HEK293 (cell line): ENCODE data around the gene PLEKHM1.

Source experiments
- CTCF ChIA-PET: fragments of 350-600 bp; formaldehyde crosslinking; extraction: SDS; loops from one replicate; lab custom pipeline; 2021; ENCODE audit warnings: antibody characterized with exemption; lab: Yijun Ruan, JAX
- POLR2A ChIA-PET: fragments of 300-600 bp; formaldehyde crosslinking; extraction: SDS; loops from one replicate; lab custom pipeline; 2020; ENCODE audit warnings: antibody characterized with exemption, inconsistent platforms; lab: Yijun Ruan, JAX
- H3K27ac ChIP-seq: fragments of 200-500 bp; sonication (Bioruptor generic); 2 replicates; pipeline ENCODE4 v1.5.1; 2014; ENCODE audit warnings: low read depth, low read length, control low read depth, inconsistent platforms; ENCODE audit errors: extremely low read depth
- H3K36me3 ChIP-seq, 2 experiments: fragments of 200-500 bp in 1 of 2; sonication (Bioruptor generic) in 1 of 2; 1 replicate in 1 of 2; 2 replicates in 1 of 2; pipeline ENCODE4 v1.5.1; 2014 to 2017; ENCODE audit warnings: inconsistent platforms in 2 of 2, low read length in 2 of 2; ENCODE audit not compliant: control insufficient read depth in 2 of 2, insufficient read depth in 1 of 2
- H3K4me1 ChIP-seq: fragments of 200-500 bp; sonication (Bioruptor generic); 2 replicates; pipeline ENCODE4 v1.5.1; 2014; ENCODE audit warnings: mild to moderate bottlenecking, low read length, inconsistent platforms; ENCODE audit not compliant: control insufficient read depth, insufficient read depth
- H3K4me3 ChIP-seq: 2 replicates; pipeline ENCODE4 v1.5.1; 2011; ENCODE audit warnings: low read depth, mild to moderate bottlenecking, control low read depth, low read length, moderate library complexity
- H3K9me3 ChIP-seq: fragments of 200-500 bp; sonication (Bioruptor generic); 2 replicates; pipeline ENCODE4 v1.5.1; 2014; ENCODE audit warnings: low read depth, low read length, inconsistent platforms; ENCODE audit not compliant: control insufficient read depth, insufficient read depth
- GLI2 ChIP-seq: fragments of 450-650 bp; formaldehyde crosslinking; IDR thresholded peaks from 2 replicates; pipeline ENCODE4; 2017; ENCODE audit warnings: missing biosample characterization, missing genetic modification characterization, low read depth, borderline replicate concordance
- HOXA7 ChIP-seq: sonication (generic); formaldehyde crosslinking; IDR thresholded peaks from 2 replicates; pipeline ENCODE4 v1.8.1; 2022; ENCODE audit warnings: missing genetic modification reagents, borderline replicate concordance
- KLF17 ChIP-seq: fragments of 450-650 bp; formaldehyde crosslinking; IDR thresholded peaks from 2 replicates; pipeline ENCODE4 v1.5.1; 2016; ENCODE audit warnings: missing biosample characterization, missing genetic modification characterization
- TSHZ1 ChIP-seq: fragments of 450-650 bp; formaldehyde crosslinking; IDR thresholded peaks from 2 replicates; pipeline ENCODE4 v1.5.1; 2016; ENCODE audit warnings: missing biosample characterization, missing genetic modification characterization, borderline replicate concordance
- WT1 ChIP-seq: fragments of 450-650 bp; formaldehyde crosslinking; IDR thresholded peaks from 2 replicates; pipeline ENCODE4 v1.5.1; 2016; ENCODE audit warnings: missing biosample characterization, missing genetic modification characterization
- YY1 ChIP-seq: fragments of 450-650 bp; formaldehyde crosslinking; IDR thresholded peaks from 2 replicates; pipeline ENCODE4 v1.5.1; 2018; ENCODE audit warnings: missing biosample characterization, missing genetic modification characterization
- ZNF114 ChIP-seq: fragments of 450-650 bp; formaldehyde crosslinking; IDR thresholded peaks from 2 replicates; pipeline ENCODE4 v1.5.0; 2017; ENCODE audit warnings: missing biosample characterization, missing genetic modification characterization
- ZNF221 ChIP-seq: fragments of 450-650 bp; formaldehyde crosslinking; IDR thresholded peaks from 2 replicates; pipeline ENCODE4 v1.5.1; 2017; ENCODE audit warnings: missing biosample characterization, missing genetic modification characterization, borderline replicate concordance
- ZNF248 ChIP-seq: fragments of 450-650 bp; formaldehyde crosslinking; IDR thresholded peaks from 2 replicates; pipeline ENCODE4 v1.5.1; 2017; ENCODE audit warnings: missing biosample characterization, missing genetic modification characterization
- ZNF274 ChIP-seq, 2 experiments: fragments of 200-500 bp in 1 of 2; fragments of 450-650 bp in 1 of 2; sonication (Bioruptor generic) in 1 of 2; formaldehyde crosslinking in 1 of 2; IDR thresholded peaks; 2 replicates each; pipeline versions ENCODE4 v1.5.1 to v1.6.1; 2014 to 2016; ENCODE audit warnings: borderline replicate concordance in 1 of 2, inconsistent platforms in 1 of 2, low read length in 1 of 2, missing biosample characterization in 1 of 2, missing genetic modification characterization in 1 of 2
- ZNF416 ChIP-seq: fragments of 450-650 bp; formaldehyde crosslinking; IDR thresholded peaks from 2 replicates; pipeline ENCODE4 v1.5.1; 2016; ENCODE audit warnings: missing biosample characterization, missing genetic modification characterization
- ZNF48 ChIP-seq: fragments of 450-650 bp; formaldehyde crosslinking; IDR thresholded peaks from 2 replicates; pipeline ENCODE4 v1.5.1; 2016; ENCODE audit warnings: missing biosample characterization, missing genetic modification characterization
- ZNF529 ChIP-seq: fragments of 450-650 bp; formaldehyde crosslinking; IDR thresholded peaks from 2 replicates; pipeline ENCODE4 v1.5.1; 2017; ENCODE audit warnings: missing genetic modification characterization, missing biosample characterization; ENCODE audit not compliant: insufficient replicate concordance
- ZNF530 ChIP-seq: fragments of 450-650 bp; formaldehyde crosslinking; IDR thresholded peaks from 2 replicates; pipeline ENCODE4 v1.5.1; 2016; ENCODE audit warnings: low read depth, missing biosample characterization, missing genetic modification characterization
- ZNF585B ChIP-seq: fragments of 450-650 bp; formaldehyde crosslinking; IDR thresholded peaks from 2 replicates; pipeline ENCODE4 v1.5.1; 2016; ENCODE audit warnings: missing biosample characterization, missing genetic modification characterization
- ZNF664 ChIP-seq: fragments of 450-650 bp; formaldehyde crosslinking; IDR thresholded peaks from 2 replicates; pipeline ENCODE4 v1.5.1; 2016; ENCODE audit warnings: missing biosample characterization, missing genetic modification characterization
- ZNF843 ChIP-seq: fragments of 450-650 bp; formaldehyde crosslinking; IDR thresholded peaks from 2 replicates; pipeline ENCODE4 v1.5.1; 2016; ENCODE audit warnings: missing biosample characterization, missing genetic modification characterization
- ZSCAN23 ChIP-seq: fragments of 450-650 bp; formaldehyde crosslinking; IDR thresholded peaks from 2 replicates; pipeline ENCODE4 v1.5.1; 2016; ENCODE audit warnings: missing biosample characterization, missing genetic modification characterization
- TF ChIP-seq, protein P1 (sequence below): fragments of 450-650 bp; formaldehyde crosslinking; IDR thresholded peaks from 2 replicates; pipeline ENCODE4 v1.5.1; 2017; ENCODE audit warnings: missing biosample characterization, missing genetic modification characterization

The PLEKHM1 gene

DNA sequence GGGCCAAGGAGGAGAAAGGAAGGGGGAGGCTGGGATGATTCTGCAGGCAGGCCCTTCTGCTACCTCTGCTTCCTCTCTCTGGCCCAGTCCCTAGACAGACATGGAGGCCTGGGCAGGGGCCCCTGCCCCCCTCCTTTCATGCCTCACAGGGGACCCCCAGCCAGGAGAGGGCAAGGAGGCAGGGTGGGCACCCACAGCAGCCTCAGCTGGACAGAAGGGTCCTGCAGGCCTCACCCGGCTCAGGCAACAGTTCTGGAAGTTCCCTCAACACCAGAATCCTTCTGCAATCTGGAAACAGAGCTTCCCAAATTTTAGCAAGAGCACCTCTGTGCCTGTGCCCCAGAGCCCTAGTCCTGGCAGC is 66.6 kb downstream of the PLEKHM1 start:
- POLR2A ChIA-PET: interaction anchor here (0.8 to 1.5 kb wide), 2 partner anchors 19 to 164 kb away, joined by 3 read pairs; no protein-coding TSS in a partner anchor
- Histone ChIP-seq H3K36me3 (no peaks in the 10 kb centered on the region), H3K4me3 (no peak overlapping the region), H3K4me1 (peaks cover 15% of the 10 kb centered on the region), H3K27ac (no peak overlapping the region), H3K9me3 (no peaks in the 10 kb centered on the region)
- CTCF ChIA-PET: interaction anchor here (0.6 to 8.6 kb wide), 5 partner anchors 28 to 208 kb away, joined by 3 to 201 read pairs (median 5); no protein-coding TSS in a partner anchor
- no peak for TF ChIP-seq ZNF530 (tag by site-specific recombination)
- TF ChIP-seq ZNF221: no peak
- no peak for TF ChIP-seq ZNF48
- no peak for TF ChIP-seq ZNF843 (tag by site-specific recombination)
- TF ChIP-seq ZNF585B (tag by site-specific recombination): no peak
- TF ChIP-seq, protein P1, sequence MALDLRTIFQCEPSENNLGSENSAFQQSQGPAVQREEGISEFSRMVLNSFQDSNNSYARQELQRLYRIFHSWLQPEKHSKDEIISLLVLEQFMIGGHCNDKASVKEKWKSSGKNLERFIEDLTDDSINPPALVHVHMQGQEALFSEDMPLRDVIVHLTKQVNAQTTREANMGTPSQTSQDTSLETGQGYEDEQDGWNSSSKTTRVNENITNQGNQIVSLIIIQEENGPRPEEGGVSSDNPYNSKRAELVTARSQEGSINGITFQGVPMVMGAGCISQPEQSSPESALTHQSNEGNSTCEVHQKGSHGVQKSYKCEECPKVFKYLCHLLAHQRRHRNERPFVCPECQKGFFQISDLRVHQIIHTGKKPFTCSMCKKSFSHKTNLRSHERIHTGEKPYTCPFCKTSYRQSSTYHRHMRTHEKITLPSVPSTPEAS (tag by site-specific recombination): no peak
- TF ChIP-seq ZNF248: no peak
- no peak for TF ChIP-seq ZNF529 (tag by site-specific recombination)
- no peak for TF ChIP-seq YY1 (tag by site-specific recombination)
- no peak for TF ChIP-seq WT1 (tag by site-specific recombination)

DNA sequence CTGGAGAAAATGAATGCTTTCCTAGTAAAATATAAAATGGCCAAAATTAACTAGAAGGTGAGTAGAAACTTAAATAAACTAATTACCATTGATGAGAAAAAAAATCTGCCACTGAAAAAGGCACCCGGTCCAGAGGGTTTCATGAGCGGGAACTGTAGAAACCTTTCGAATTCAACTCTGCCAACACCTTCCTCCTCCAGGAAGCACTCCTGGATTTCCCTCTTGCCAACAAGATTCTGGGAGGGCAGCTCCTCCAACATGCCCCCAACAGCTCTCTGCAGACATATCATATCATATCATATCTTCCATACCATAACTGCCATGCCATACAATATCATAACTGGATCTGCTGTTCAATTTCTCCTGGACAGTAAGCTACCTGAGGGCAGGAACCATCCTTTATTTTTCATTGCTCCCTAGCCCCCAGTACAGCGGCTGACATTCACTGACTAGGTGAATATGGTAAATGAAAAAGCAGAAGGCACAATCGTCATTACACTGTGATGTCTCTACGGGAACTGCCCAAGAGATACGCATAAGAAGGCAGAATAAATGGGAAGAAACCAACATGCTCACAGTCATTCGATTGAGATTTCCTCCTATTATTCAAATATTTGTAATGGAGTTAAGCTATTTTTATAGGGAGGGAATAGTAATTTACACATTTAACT is 67.1 kb downstream of the PLEKHM1 start:
- Histone ChIP-seq H3K36me3 (no peaks in the 10 kb centered on the region), H3K27ac (no peak overlapping the region), H3K4me3 (no peak overlapping the region), H3K9me3 (no peaks in the 10 kb centered on the region), H3K4me1 (peaks cover 15% of the 10 kb centered on the region)
- no peak for TF ChIP-seq ZNF274 (IDR thresholded peaks at IDR 0.05; ENCODE audit: low read length)
- no peak for TF ChIP-seq ZNF274 (tag by site-specific recombination; IDR thresholded peaks at IDR 0.05; ENCODE audit: borderline replicate concordance)
- TF ChIP-seq ZNF48: no peak
- no peak for TF ChIP-seq GLI2 (tag by site-specific recombination)
- no peak for TF ChIP-seq ZNF664 (tag by site-specific recombination)
- TF ChIP-seq ZNF114: no peak
- TF ChIP-seq ZNF416 (tag by site-specific recombination): no peak
- TF ChIP-seq ZSCAN23 (tag by site-specific recombination): no peak
- no peak for TF ChIP-seq KLF17 (tag by site-specific recombination)
- TF ChIP-seq TSHZ1 (tag by site-specific recombination): no peak
- no peak for TF ChIP-seq HOXA7 (CRISPR knock-in tag)
- POLR2A ChIA-PET: no interaction called here
- CTCF ChIA-PET: interaction anchor here (0.6 to 8.6 kb wide), 4 partner anchors 28 to 217 kb away, joined by 3 to 201 read pairs (median 4); no protein-coding TSS in a partner anchor
